GOT3 (cell line): ENCODE measurements around the gene AGTPBP1.
"Not testable (repeated sequence)": the region's sequence is repeated elsewhere in the genome, so short reads cannot be mapped to it uniquely, and the experiment has no call there.

Source experiments
- DNase-seq: peaks from one replicate; lab custom pipeline; 2025; ENCODE audit warnings: mixed read lengths; lab: John Stamatoyannopoulos, UW

The AGTPBP1 gene, protein sequence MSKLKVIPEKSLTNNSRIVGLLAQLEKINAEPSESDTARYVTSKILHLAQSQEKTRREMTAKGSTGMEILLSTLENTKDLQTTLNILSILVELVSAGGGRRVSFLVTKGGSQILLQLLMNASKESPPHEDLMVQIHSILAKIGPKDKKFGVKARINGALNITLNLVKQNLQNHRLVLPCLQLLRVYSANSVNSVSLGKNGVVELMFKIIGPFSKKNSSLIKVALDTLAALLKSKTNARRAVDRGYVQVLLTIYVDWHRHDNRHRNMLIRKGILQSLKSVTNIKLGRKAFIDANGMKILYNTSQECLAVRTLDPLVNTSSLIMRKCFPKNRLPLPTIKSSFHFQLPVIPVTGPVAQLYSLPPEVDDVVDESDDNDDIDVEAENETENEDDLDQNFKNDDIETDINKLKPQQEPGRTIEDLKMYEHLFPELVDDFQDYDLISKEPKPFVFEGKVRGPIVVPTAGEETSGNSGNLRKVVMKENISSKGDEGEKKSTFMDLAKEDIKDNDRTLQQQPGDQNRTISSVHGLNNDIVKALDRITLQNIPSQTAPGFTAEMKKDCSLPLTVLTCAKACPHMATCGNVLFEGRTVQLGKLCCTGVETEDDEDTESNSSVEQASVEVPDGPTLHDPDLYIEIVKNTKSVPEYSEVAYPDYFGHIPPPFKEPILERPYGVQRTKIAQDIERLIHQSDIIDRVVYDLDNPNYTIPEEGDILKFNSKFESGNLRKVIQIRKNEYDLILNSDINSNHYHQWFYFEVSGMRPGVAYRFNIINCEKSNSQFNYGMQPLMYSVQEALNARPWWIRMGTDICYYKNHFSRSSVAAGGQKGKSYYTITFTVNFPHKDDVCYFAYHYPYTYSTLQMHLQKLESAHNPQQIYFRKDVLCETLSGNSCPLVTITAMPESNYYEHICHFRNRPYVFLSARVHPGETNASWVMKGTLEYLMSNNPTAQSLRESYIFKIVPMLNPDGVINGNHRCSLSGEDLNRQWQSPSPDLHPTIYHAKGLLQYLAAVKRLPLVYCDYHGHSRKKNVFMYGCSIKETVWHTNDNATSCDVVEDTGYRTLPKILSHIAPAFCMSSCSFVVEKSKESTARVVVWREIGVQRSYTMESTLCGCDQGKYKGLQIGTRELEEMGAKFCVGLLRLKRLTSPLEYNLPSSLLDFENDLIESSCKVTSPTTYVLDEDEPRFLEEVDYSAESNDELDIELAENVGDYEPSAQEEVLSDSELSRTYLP

DNA sequence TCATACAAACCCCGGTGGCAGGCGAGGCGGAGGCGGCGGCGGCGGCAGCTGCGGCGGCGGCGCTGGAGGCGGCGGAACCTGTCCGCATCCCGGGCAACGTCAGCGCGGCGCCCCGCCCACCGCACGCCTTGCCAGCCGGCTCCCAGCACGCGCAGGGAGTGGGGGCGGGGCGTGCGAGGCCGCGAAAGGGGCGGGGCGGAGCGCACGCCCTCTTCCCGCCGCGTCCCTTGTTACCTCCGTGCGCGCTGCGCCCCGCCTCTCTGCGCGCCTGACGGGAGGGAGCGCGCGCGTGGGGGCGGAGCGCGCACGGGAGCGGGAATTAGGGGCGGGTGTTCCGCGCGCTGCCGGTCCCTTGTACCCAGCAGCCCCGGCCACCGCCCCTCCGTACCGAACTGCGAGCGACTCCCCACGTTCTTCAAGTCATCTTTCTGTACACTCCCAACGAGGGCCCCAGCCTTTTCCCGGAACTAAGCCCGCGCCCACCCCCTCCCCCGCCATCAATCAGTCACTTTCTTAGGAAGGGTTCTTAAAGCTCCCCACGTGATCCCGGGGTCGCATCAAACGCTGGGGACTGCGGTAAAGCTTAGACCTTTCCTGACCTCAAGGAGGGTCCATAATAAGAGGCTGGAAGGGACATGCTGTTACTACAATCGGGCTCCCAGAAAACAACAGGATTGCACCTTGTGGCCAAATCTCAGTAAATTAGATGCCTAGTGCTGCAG is at the start of gene AGTPBP1:
TSS of gene AGTPBP1 (minus strand) at position 80 of the 722 bp plus-strand sequence. CDS start 29,421 bp downstream, outside the sequence.
- peak; percentile 47 for DNase-seq

DNA sequence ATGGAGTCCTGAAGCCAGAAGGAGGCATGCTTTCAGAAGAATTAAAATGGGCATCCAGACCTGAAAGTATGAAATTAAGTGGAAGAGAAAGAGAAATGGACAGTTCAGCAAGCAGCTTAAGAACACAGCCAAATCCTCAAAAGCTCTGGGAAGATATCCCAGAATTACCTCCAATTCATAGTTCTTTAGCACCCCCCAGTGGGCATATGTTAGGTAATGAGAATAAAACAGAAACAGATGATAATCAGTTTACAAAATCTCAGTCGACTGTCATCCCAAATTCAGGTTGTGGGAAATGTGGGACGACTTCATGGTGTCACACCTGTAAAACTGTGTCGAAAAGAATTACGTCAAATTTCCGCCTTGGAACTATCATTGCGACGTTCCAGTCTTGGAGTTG is 44.4 kb upstream of the AGTPBP1 start:
- DNase-seq: not testable (repeated sequence)

DNA sequence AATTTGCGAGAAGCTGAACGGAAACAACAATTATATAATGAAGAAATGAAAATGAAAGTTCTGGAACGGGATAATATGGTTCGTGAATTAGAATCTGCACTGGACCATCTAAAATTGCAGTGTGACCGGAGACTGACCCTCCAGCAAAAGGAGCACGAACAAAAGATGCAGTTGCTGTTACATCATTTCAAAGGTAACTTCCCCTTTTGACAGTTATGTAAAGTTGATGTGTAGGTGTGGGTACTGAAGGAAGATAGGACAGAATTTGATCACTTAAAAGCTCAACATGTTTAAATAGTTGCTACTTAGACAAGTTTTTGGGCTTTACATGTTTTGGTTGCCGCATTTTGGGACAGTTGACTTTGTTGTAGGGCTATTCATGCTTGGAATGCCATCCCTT is 32.1 kb upstream of the AGTPBP1 start:
- DNase-seq: not testable (repeated sequence)

DNA sequence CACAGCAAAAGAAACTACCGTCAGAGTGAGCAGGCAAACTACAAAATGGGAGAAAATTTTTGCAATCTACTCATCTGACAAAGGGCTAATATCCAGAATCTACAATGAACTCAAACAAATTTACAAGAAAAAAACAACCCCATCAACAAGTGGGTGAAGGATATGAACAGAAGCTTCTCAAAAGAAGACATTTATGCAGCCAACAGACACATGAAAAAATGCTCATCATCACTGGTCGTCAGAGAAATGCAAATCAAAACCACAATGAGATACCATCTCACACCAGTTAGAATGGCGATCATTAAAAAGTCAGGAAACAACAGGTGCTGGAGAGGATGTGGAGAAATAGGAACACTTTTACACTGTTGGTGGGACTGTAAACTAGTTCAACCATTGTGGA is 20.0 kb upstream of the AGTPBP1 start:
- DNase-seq: not testable (repeated sequence)

DNA sequence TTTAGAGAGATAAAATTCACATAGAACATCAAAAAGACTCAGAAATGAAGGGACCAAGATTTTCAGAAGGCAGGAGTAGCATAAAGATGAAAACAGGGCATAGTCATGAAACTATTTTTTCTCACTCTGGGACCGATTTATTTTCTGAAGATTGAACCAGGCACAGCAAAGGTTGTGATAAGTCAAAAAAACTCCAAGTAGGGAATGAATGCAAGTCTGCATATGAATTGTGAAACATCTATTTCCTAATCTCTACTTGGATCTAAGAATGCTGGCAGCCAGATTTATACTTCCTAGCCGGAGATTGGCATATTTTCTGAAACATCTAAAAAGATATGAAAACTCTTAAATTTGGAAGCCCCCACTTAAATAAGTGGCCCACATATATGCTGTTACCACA is 16.0 kb upstream of the AGTPBP1 start:
- DNase-seq: not testable (repeated sequence)

DNA sequence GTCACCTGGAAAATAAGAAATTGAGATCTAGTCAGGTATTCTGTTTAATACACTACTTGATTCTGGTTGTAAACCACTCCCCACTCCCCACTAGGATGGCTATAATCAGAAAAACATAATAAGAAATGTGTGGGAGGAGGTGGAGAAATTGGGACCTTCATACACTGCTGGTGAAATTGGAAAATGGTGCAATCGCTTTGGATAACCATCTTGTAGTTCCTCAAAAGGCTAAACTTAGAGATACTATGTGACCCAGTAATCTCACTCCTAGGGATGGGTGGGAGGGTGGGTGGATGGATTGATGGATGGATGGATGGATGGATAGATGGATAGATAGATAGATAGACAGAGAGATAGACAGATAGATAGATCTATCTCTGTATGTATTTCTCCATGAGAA is 14.5 kb upstream of the AGTPBP1 start:
- DNase-seq: not testable (repeated sequence)

DNA sequence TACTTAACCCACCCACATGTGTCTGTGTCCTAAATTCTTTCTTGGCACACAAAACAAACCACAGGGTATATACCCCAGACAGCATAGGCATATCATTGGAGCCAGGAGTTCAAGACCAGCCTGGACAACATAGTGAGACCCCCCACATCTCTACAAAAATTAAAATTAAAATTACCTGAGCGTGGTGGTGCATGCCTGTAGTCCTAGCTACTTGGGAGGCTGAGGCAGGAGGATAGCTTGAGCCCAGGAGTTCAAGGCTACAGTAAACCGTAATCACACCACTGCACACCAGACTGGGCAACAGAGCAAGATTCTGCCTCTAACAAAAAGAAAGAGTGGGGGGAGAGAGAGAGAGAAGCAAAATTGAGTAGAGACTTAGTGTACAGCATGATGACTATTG is 4.6 kb upstream of the AGTPBP1 start:
- DNase-seq: no peak

DNA sequence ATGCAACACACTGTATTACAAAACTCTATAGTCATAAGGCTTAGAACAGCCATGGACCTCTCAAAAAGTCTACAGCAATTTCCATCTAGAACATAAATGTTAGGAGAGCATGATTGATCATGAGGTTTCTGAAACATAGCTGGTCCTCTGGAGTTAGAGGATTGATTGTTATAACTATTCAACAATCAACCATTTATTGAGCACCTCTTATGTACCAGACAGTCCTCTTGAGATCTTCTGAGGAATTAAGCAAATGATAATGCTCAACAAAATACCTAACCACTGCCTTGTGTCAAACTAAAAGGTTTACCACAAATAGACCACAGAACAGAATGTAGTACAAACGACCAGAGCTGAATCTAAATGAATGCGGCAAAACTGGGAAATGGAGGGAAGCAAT is 3.4 kb upstream of the AGTPBP1 start:
- no peak for DNase-seq

DNA sequence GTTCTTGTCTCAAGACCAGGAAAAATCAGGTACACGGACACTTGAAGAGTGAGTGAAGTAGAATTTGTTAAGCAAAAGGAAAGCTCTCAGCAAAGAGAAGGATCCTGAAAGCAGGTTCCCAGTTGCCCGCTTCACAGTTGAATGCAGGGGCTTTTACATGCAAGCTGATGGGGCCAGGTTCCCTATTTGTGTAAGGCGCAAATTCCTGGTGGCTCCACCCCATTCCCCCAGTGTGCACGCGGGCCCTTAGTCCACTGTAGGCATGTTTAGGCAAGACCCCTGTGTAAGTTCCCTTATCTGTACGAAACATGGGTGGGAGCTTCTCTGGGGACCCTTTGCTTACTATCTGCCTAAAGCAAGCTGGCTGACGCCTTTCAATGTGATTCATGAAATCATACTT is 2.7 kb upstream of the AGTPBP1 start:
- DNase-seq: no peak

DNA sequence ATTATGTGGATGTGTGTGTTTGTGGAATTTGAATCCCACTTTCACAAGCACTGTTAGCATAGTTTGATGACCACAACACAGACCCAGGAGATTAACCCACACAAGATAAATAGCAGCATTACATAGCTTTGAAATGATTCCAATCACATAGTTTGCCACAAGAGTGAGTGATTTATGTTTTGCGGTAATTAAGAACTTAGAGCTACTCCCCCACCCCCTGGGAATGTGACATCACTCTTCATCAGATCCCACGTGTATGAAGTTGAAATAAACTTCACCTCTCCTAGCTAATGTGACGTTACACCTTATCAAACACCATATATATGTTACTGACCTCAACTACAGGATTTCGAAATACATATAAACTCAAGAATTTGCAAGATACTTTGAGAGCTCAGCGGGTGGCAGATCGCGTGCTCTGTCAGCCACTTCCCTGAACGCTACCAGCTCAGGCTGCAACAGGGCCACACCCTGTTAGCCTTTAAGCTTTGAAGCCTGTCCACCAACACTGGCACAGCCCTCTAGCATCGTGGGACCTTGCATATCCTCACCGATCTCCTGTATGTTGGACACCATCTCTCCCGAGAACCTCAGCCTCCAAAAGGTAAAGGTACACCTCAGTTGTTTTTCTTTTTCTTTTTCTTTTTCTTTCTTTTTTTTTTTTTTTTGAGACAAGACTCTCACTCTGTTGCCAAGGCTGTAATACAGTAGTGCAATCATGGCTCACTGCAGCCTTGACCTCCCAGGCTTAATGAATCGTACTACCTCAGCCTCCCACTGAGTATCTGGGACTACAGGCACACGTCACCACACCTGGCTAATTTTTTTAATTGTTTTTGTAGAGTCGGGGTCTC is 1.7 kb upstream of the AGTPBP1 start:
- no peak for DNase-seq

DNA sequence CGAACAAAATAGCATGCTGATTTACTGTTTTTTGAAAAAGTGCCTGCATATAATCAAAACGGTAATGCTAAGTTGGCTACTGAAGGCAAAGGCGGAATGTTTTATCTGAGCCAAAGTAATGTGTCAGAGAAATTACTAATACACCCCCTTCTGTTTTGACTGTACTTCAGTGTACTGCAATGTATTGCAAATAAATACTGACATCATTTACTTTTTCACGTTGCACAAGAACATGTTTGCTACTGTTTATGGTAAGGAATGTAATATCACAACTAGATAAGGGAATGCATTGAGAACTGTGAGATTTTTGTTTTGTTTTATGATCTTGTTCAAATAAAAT is 813 bp upstream of the AGTPBP1 start:
- no peak for DNase-seq

DNA sequence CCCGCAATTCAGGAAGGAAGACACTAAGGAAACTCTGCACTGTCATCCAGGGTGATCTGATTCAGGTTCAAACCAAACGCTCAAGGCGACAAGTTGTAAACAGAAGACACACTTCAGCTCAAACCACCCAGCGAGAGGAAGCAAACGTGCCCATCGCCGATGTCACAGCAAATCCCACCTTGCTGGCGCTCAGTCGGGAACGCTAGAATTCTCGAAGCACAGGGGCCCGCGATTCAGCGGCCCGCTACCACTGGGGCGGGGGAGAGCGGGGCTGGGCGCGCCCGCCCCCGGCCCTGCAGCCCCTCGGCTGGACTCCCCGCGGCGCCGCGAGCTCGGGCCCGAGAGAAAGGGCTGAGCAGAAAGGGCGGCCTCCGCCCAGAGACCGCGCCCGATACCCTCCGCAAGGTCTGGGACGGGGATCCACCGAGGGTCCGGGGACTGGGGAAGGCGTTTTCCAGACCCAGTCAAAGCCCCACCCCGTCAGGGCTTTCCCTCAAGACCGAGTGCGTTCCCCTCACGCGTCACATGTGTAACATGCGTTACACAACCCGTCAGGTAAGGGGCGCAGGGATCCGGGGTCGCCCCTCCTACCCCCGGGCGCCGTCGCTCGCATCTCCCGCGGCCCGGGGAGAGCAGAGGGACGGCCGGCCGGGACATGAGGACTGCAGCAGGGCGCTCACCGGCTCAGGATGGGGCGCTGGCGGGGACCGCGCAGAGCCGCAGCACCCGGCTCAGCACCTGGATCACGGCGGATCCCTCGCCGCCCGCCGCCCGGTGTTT is 469 bp downstream of the AGTPBP1 start:
- no peak for DNase-seq

DNA sequence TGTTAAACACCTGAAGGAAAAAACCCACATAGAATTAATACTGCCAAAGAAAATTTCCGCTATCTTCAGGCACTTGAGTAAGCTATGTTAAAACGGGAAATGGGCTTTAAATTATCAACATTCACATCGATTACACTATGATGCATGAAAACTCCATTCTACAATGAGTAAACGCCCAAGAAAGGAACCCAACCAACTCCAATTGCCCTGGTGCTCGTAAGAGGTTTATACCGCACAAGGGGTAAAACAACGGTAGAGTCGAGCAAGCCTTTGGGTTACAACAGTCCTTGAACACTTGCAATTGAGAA is 1.0 kb downstream of the AGTPBP1 start:
- no peak for DNase-seq

DNA sequence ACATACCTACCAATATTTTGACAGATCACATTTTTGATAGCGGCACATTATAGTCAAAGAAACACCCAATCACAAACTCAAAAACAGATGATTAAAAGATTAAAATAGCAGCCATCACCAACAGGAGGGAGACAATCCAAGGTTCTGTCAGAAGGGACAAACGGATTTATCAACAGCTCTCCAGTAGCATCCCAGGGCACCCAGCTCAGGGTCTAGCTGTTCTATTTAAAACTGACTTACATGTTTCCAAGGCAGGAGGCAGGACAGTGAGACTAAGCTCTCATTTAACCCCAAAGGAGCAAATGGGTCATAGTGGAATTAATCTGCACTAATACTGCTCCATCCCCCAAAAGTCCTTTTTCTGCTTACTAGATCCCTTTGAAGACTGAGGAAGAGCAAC is 3.2 kb downstream of the AGTPBP1 start:
- DNase-seq: no peak

DNA sequence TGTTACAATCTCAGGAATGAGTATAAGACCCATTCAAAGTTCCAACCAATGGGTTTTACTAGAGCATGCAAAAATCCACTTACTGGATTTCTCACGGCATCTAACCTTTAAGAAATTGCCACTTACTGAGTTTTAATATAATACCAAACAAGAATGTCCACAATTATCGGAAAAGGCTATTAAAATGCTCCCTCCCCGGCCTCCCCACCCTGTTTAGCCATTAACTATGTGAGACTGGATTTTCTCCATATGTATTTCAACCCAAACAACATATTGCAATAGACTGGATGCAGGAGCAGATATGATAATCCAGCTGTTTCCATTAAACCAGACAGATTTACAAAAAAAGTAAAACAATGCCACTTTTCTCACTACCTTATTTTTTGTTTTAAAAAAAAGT is 4.1 kb downstream of the AGTPBP1 start:
- DNase-seq: no peak

DNA sequence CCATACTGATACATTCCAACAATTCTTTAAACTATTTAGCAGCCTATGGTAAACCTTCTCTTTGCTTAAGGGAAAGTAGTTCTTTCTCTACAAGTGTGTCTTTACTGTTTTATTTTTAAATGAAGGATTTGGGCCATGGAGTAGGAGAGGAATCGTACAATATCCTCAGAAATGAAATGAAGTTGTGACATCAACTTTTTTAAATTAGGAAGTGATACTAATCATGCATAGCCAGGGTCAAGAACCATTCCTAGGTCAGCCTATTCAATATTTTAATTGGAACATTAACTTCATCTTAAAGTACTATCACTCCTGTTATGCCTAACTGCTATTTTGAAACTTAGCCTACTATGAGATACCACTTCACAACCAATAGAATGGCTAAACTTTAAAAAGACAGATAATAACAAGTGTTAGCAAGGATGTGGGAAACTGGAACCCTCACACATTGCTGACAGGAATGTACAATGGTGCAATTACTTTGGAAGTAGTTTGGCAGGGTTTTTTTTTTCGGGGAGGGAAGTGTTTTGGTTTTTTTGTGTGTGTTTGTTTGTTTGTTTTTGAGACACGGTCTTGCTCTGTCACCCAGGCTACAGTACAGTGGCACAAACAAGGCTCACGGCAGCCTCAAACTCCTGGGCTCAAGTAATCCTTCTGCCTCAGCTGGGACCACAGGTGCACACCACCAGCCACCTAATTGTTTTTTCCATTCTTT is 10.7 kb downstream of the AGTPBP1 start:
- DNase-seq: no peak

DNA sequence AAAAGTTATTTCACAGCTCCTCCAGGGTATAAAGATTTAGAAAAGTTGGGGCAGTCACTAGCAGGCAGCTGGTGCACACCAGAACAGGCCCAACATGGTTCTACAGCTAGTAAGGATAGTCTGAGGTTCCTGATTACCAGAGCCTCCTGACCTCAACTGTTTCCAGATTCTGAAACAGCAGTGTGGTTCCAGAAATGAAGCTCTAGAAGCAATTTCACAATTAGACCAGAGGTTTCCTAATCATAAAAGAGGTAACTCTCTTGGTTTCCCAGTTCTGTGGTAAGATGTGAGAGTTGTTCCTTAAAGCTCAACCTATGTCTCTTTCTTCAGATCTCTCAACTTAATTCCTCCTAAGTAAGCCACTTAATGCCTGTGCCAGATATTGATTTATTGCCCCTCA is 11.9 kb downstream of the AGTPBP1 start:
- no peak for DNase-seq

DNA sequence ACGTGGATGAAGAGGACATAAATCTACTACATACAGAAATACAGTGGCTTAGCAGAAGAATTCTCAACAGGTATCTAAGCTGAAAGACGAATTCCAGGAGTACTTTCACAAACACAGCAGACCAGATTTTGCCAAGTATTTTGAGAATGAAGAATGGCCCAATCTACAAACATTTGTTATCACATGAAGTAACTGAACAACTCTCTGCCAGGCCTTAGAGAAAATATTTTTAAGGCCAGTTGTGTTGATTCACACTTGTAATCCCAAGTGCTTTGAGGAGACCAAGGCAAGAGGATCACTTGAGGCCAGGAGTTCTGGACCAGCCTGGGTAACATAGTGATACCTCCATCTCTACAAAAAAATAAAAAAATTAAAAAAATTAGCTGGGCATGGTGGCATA is 14.3 kb downstream of the AGTPBP1 start:
- DNase-seq: no peak

DNA sequence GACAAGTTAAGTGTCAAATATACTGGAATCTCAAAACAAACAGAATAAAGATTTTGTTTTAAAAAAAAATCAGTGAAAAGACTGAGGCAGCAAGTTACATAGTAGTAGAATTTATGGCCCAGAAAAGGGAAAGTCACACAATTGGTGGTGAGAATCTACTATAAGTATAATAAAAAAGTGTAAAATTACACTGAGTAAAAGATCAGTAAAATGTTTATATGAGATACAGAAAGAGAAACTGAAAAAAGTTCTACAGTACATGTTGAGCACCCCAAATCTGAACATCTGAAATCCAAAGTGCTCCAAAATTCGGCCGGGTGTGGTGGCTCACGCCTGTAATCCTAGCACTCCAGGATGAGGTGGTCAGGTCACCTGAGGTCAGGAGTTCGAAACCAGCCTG is 15.0 kb downstream of the AGTPBP1 start:
- no peak for DNase-seq

DNA sequence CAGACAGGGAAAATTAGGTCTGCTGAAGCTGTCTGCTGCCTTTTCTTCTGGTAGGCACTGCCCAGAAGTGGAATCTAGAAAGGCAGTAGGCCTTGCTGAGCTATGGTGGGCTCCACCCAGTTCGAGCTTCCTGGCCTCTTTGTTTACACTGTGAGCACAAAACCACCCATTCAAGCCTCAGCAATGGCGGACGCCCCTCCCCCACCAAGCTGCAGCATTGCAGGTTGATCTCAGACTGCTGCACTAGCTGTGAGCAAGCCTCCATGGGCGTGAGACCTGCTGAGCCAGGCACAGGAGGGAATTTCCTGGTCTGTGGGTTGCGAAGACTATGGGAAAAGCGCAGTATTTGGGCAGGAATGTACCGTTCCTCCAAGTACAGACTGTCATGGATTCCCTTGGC is 18.5 kb downstream of the AGTPBP1 start:
- no peak for DNase-seq
